ENCODE measurements around the gene NCOR1.

DNA sequence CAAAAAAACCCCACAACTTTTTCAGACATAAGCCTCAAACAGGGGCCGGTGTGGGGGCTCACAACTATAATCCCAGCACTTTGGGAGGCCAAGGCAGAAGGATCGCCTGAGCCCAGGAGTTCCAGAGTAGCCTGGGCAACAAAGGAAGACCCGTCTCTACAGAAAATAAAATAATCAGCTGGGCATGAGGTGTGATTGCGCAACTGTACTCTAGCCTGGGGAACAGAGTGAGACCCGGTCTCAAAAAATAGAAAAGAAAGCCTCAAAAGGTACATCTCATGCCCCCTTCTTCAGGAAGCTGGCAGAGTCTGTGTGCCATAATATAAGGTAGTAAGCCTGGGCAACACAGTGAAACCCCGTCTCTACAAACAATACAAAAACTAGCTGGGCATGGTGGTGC lies 219.0 kb downstream of the NCOR1 start:
- TF ChIP-seq CTCF (IDR thresholded peaks at IDR 0.05) (no peak), TCF7 (CRISPR knock-in tag; IDR thresholded peaks at IDR 0.05; ENCODE audit: low read depth) (no peak), FOXP1 (CRISPR knock-in tag; IDR thresholded peaks at IDR 0.05; ENCODE audit: borderline replicate concordance) (no peak), ATF3 (CRISPR knock-in tag; conservative IDR thresholded peaks at IDR 0.05) (no peak), FOXK1 (CRISPR knock-in tag; IDR thresholded peaks at IDR 0.05) (no peak), NR1H2 (CRISPR knock-in tag; IDR thresholded peaks at IDR 0.05) (no peak), RELA (CRISPR knock-in tag; IDR thresholded peaks at IDR 0.05; ENCODE audit: borderline replicate concordance) (no peak), TEAD1 (CRISPR knock-in tag; IDR thresholded peaks at IDR 0.05) (no peak), CREM (CRISPR knock-in tag; IDR thresholded peaks at IDR 0.05) (no peak), USF2 (CRISPR knock-in tag; IDR thresholded peaks at IDR 0.05) (no peak)
- TF ChIP-seq, protein P1, sequence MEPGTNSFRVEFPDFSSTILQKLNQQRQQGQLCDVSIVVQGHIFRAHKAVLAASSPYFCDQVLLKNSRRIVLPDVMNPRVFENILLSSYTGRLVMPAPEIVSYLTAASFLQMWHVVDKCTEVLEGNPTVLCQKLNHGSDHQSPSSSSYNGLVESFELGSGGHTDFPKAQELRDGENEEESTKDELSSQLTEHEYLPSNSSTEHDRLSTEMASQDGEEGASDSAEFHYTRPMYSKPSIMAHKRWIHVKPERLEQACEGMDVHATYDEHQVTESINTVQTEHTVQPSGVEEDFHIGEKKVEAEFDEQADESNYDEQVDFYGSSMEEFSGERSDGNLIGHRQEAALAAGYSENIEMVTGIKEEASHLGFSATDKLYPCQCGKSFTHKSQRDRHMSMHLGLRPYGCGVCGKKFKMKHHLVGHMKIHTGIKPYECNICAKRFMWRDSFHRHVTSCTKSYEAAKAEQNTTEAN (CRISPR knock-in tag; IDR thresholded peaks at IDR 0.05), result no peak
- TF ChIP-seq, protein P2, sequence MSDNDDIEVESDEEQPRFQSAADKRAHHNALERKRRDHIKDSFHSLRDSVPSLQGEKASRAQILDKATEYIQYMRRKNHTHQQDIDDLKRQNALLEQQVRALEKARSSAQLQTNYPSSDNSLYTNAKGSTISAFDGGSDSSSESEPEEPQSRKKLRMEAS (CRISPR knock-in tag; IDR thresholded peaks at IDR 0.05), result no peak
- TF ChIP-seq, protein P3, sequence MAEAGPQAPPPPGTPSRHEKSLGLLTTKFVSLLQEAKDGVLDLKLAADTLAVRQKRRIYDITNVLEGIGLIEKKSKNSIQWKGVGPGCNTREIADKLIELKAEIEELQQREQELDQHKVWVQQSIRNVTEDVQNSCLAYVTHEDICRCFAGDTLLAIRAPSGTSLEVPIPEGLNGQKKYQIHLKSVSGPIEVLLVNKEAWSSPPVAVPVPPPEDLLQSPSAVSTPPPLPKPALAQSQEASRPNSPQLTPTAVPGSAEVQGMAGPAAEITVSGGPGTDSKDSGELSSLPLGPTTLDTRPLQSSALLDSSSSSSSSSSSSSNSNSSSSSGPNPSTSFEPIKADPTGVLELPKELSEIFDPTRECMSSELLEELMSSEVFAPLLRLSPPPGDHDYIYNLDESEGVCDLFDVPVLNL (CRISPR knock-in tag; IDR thresholded peaks at IDR 0.05; ENCODE audit: borderline replicate concordance, low read depth), result no peak

Measured in WTC11 (cell line).